NCI-H510A (cell line): Measurements from ENCODE around the gene PPARA.
"Not testable (repeated sequence)": the region's sequence is repeated elsewhere in the genome, so short reads cannot be mapped to it uniquely, and the experiment has no call there.

Experiments used
- DNase-seq: peaks from one replicate; lab custom pipeline; 2025; lab: John Stamatoyannopoulos, UW

PPARA gene

DNA sequence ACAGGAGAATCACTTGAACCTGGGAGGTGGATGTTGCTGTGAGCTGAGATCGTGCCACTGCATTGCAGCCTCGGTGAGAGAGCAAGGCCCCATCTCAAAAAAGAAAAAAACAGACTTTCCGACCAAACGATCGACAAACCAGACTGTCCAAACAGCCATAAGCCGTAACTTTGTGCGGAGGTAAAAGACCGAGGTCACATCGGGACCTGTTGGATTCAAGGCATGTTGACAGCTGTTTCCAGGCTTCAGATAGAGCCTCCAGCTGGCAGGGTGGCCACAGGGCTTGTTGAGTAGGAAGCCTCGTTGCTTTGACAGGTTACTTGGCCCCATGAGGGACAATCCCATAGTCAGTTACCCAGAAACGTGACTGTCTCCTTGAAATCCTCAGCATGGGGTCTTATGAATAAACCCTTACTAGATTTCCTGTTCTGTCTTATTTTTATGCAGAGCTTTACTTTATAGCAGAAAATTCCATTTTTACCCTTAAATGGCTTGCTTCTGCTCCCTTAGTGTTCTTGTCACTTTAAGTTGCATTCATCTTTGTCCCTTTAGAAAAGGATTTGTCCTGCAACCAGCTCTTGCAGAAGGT lies 22.3 kb downstream of the PPARA start:
- DNase-seq = no peak

- no peak for DNase-seq
Observed at GRCh38 chr22:46173152-46173551, 22.8 kb downstream of the PPARA start.

- no peak for DNase-seq
Observed at GRCh38 chr22:46175631-46176030, 25.3 kb downstream of the PPARA start.

GRCh38 chr22:46176508-46177003 lies 26.2 kb downstream of the PPARA start:
- no peak for DNase-seq

DNA sequence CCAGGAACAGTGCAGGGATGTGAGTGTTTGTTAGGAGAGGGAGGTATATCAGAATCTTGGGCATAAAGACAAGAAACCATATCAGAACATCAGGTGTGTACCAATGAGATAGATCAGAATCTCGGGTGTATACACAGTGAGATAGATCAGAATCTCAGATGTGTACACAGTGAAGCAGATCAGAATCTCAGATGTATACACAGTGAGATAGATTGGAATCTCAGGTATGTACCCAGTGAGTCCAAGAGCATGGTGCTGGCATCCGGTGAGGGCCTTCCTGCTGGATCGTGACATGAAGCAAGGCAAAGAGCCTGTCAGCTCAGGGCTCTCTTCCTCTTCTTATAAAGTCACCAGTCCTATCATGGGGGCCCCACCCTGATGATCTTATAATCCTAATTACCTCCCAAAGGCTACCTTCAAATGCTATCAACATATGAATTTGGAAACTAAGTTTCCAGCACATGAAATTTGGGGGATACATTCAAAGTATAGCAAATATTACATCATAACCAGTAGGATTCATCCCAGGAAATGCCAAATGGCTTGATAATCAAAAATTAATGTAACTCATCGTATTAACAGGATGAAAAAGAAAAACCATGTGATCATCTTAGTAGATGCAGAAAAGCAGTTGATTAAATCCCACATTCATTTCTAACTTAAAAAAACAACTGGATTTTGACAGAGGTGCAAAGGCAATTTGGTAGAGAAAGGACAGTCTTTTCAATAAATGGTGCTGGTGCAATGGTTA lies 28.6 kb downstream of the PPARA start:
- no peak for DNase-seq

DNA sequence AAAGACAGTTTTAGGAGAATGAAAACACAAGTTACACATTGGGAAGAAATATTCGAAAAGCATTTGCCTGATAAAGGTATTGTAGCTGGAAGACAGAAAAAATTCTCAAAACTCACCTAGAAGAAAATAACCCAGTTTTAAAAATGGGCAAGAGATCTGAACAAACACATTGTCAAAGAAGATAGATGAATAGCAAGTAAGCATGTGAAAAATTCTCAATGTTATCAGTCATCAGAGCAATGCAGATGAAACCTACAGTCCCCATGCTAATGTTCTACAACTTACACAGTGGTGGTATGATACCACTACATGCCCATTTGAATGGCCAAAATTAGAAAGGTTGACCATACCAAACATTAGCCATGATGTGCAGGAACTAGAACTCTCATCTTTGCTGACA lies 29.4 kb downstream of the PPARA start:
- no peak for DNase-seq

- DNase-seq = no peak
Observed at GRCh38 chr22:46180370-46181137, 30.2 kb downstream of the PPARA start.

DNA sequence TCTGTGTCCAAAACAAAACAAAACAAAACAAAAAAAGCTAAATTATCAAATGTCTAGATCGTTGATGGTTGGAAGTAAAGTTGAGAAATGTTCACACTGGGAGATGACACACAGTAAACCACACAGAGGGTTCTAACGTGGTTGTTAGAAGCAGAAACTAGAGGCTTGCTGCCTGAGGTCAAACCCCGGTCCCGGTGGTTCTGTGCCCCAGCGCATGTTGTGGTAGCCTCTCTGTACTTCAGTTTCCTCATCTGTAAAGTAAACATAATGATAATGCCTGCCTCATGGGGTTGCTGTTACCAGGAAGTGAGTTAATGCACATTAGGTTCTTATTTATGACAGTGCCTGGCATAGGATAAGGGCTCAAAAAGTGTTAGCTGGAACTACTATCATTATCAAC lies 33.4 kb downstream of the PPARA start:
- DNase-seq = no peak

DNA sequence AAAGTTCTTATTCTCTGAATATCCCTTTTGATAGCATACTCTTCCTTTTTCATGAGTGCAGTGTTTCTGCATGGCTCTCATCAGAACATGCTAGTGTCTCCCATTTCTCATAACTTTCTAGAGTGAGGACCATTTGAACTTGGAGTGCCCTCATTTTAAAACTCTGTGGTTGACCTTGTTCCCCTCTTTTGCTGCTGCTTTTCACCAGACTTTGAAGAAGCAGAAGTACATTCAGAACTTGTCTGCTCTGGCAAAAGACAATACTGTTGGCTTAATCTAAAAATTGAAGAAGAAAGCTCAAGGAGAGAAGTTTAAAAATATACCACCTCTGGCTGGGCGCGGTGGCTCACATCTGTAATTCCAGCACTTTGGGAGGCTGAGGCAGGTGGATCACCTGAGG lies 35.0 kb downstream of the PPARA start:
- DNase-seq = no peak

- no peak for DNase-seq
Observed at GRCh38 chr22:46187862-46188261, 37.5 kb downstream of the PPARA start.

- DNase-seq = no peak
Observed at GRCh38 chr22:46192210-46192993, 42.1 kb downstream of the PPARA start.

DNA sequence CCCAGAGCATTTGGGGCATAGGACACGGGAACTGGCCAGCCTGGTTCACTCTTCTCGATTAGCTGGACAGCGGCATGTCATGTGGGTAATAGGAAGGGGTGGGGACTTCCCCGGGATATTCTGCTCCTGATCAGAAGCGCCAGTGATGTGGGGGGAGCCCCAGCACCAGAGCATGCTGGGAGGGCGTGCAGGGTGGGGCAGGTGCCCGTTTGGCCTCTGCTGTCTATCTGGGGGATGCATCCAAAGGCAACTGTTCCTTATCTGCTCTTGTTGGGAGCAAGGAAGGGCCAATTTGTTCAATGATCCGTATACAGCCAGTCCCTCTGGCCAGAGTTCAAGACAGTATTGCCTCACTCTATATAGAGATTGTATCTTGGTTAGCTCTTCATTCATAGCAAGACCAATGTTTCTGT lies 43.6 kb downstream of the PPARA start:
- no peak for DNase-seq

- DNase-seq = no peak
Observed at GRCh38 chr22:46195487-46196165, 45.3 kb downstream of the PPARA start.

DNA sequence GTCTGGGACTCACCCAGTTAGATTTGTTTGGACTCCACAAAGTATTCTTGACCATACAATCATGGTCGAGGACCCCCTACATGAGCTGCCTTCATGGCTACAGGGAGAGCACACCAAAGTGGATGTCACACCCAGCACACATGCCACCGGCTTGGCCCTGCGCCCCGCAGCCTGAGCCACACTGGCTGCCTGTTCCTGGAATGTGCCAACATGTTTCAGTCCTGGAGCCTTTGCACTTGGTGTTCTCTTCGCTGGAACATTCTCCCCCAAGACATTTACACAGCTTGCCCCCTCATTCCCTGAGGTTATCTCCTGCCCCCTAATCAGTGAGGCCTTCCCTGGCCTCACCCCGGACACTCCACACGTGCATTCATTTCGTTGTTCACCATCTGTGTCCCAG lies 46.0 kb downstream of the PPARA start:
- DNase-seq = no peak

- no peak for DNase-seq
Observed at GRCh38 chr22:46198274-46198673, 47.9 kb downstream of the PPARA start.

DNA sequence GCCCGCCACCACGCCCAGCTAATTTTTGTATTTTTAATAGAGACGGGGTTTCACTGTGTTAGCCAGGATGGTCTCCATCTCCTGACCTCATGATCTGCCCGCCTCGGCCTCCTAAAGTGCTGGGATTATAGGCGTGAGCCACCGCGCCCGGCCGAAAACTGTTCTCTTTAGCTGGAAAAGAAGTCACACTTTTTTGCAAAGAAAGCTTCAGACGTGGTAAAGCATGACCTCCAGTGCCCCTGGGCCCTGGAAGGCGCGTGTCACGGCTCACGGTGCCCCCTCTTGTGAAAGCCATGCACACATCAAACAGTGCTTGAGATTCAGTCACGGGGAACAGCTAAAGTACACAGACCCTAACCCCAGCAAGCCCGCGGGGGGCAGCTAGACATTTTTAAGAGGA lies 48.5 kb downstream of the PPARA start:
- not testable (repeated sequence) for DNase-seq

DNA sequence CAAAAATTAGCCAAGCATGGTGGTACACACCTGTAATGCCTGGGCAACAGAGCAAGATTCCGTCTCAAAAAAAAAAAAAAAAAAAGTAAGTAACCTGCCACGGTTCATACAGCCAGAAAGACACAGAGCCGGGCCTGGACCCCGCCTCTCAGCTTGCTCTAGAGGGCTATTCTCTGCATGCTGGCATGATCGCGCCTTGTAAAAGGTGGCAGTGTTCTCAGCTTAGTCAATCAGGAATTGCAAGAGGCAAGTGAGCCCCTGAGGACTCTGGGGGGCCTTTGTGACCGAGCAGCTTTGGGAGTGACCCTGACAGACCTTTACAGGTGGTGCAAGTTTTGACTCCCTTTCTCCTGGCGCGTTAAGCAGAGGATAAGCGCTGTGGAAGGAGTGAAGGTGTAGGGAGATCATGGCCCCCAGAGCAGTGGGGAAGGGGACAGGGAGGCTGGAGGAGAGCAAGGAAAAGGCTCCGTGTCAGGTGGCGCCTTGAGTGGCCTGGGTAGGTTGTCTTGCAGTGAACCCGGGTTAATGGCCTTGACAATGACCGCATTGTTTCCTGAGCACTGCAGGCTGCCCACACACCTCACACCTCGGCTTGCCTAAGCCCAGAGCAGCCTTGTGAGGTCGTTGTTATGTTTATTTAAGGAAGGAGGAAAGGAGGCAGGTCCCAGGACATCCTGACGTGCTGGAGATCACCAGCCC lies 50.9 kb downstream of the PPARA start:
- no peak for DNase-seq

DNA sequence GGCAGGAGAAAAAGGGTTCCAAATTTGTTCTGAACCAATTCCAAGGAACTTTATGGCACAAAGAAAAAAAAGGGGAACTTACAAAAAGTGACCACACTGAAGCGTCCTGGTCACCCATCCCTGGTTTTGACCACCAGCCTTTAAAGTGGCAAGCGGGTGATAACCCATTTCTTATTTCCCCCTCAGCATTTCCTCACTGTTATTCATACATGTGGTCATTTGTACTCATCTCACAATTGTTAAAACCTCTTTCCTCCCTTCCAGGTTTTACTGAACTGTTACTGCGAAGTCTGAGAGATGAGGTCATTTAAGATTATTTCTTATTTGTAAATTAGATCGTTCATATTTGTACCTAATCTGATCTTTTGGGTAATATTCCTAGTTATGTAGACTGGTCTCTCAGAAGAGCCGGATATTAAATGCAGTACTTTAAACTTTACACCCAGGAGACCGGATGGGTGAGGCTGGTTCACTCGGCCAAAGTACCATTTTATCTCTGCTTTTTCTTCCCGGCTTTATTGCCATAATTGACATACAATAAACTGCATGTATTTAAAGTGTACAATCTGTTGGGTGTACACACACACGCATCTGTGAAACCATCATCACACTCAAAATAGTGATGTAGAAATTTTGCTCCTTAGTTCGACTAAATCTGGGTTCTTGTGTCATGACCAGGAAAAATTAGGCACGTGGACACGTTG lies 52.7 kb downstream of the PPARA start:
- DNase-seq = no peak

DNA sequence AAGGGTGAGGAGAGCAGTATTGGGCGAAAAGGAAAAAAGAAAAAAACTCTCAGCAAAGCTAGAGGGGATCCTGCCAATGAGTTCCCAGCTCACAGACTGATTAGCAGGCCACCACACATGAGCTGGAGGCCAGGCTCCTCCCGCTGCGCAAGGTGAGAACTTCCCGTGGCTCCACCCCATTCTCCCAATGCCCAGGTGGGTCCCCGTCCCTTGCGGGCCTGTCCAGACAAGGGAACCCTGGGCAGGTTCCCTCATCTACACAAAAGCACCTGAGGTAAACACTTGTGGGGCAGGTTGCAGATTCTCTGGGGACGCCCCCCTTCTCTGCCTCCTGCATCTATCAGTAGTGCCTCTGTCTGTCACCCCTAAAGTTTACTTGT lies 53.3 kb downstream of the PPARA start:
- no peak for DNase-seq

GRCh38 chr22:46209262-46209661 lies 58.9 kb downstream of the PPARA start:
- DNase-seq = no peak
